NCI-H774 (cell line): Measurements from ENCODE around the gene CHD8.

Experiments used
- DNase-seq: peaks from one replicate; lab custom pipeline; 2025; lab: John Stamatoyannopoulos, UW

CHD8 gene

GRCh38 chr14:21369949-21370679, 85.8 kb downstream of the CHD8 start:
- no peak for DNase-seq

- DNase-seq, result no peak
Measured at GRCh38 chr14:21367582-21368144, 88.3 kb downstream of the CHD8 start.

- DNase-seq, result no peak
Measured at GRCh38 chr14:21356511-21356910, 99.4 kb downstream of the CHD8 start.

- no peak for DNase-seq
Measured at GRCh38 chr14:21352587-21352986, 103.3 kb downstream of the CHD8 start.

- DNase-seq, result no peak
Measured at GRCh38 chr14:21350539-21350938, 105.4 kb downstream of the CHD8 start.

- DNase-seq, result no peak
Measured at GRCh38 chr14:21347201-21347600, 108.7 kb downstream of the CHD8 start.

- no peak for DNase-seq
Measured at GRCh38 chr14:21346532-21347135, 109.3 kb downstream of the CHD8 start.

GRCh38 chr14:21343035-21343794, 112.7 kb downstream of the CHD8 start:
- DNase-seq, result no peak
